NCI-H146 treated with DMSO at 0.1 percent for 48 hours (cell line): Measurements from ENCODE around the gene IZUMO4.

ENCODE experiments used
- DNase-seq: peaks from one replicate; lab custom pipeline; 2025; ENCODE audit not compliant: unreplicated experiment; lab: John Stamatoyannopoulos, UW

IZUMO4 gene

DNA sequence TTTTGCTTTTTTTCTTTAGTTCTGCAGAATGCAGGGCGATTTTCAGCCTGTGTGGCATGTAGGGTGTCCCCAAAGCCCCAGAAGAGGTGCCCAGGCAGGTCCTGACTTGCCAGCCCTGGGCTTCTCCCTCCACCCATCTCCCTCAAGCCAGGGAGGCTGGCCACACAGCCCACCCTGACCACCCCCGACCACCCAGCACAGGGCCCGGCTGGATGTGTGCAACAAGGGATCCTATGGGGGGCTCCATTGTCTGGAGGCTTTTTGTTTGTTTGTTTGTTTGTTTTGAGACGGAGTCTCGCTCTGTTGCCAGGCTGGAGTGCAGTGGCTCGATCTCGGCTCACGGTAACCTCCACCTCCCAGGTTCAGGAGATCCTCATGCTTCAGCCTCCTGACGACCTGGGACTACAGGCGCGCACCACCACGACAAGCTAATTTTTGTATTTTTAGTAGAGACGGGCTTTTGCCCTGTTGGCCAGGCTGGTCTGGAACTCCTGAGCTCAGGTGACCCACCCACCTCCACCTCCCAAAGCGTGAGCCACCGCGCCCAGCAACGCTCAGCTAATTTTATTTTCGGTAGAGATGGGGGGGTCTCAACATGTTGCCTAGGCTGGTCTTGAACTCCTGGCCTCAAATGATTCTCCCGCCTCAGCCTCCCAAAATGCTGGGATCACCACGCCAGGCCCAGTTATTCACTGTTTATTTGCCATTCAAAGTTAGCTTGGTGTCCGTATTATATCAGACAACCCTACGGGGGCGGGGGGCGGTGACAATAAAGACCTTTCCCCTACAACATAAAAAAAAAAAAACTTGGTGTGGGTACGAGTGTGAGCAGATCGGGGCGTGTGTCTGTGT, 37.9 kb upstream of the IZUMO4 start:
- DNase-seq, result no peak

DNA sequence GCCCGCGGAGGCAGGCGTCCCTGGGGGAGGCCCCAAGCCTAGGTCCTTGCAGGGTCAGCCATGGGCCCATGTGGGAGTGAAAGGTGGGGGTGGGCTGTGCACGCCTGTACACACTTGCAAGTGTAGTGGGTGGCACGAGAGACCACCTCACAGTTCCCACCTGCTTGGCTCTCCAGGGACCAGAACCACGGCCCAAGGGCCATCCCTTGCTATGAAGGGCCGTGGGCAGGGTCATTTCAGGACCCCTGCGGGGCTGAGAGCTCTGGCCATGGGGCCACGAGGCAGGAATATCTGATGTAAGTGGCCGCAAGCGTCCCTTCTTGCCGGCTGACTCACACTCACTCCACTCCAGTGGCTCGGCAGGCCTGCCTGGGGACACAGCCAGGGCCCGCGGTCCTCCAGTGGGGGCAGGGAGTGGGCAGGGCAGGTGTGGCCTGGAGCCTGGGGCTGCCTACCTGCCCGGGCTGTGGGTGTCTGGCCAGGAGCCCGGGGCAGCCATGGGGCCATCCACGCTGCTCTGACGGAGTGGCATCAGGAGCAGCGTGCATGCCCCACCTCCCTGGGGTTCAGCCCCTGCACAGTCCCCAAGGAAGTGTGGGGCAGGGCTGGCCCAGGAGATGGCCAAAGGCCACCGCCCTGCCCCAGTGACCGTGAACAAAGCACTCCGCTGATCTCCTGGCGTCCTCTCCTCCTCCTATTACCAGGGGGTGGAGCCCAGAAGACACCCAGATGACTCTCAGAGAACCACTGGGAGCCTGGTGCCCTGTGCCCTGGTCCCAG, 37.1 kb upstream of the IZUMO4 start:
- DNase-seq, result peak; percentile 36

DNA sequence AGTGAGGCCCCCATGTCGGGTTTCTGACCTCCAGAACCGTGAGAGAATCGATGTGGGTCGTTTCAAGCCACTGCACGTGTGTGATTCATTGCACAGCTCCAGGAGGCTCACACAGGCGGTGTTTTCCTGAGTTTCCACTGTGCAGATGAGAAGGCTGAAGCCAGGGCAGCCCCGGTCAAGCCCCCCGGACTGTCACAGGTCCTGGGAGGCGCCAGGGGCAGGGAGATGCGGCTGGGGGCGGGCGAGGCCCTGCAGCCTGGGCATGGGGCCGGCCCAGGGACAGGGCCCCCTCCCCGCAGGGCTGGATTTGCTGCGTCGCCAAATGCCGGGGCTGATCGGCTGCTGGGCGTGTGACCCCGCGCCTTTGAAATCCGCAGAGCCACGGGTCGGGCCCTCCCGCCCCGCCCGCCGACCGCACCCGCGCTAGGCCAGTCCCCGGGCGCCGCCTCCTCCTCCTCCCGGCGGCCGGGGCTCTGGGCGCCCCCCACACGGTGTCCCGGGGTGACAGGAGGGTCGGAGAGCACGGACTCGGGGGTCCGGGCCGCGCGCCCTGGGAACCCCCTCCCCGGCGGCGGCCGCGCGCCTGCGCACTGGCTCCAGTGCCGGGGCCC, 35.7 kb upstream of the IZUMO4 start:
- DNase-seq, result peak; percentile 26

DNA sequence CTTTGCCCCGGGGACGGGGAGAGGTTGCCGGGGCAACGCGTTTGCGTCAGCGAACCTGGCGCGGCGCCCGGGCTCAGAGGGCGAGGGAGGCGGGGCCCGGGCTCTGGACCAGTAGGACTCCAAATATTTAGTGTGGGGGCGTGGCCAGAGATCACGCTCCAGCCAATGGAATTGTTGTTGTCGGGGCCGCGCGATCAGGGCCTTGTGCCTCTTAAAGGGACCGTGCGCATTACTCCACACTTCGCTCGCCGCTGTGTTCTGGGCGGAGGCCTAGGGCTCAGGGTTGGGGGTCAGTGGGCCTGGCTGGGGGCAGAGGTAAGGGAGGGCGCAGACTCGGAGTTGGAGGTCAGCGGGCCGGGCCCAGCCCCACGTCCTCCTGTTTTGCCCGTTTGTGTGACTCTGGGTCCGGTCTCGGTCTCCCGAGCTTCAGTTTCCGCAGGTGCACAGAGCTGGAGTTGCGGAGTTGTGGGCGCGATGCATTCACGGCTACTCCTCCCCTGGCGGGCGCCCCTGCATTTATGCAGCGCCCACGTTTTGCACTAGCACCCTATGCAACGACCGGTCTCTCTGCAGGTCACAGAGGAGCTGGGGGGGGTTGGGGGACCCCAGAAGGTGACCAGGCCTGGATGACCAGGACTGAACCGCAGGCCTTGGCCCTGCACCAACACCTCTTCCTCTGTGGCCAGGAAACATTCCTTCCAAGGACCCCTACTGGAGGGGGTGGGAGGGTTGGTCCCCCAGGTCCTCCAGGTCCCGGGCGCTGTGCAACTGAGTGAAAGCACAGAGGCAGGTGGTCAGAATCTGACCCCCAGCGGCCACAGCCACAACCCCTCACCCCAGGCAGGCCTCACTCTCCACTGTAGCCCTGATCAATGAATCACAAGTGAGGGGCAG, 35.0 kb upstream of the IZUMO4 start:
- peak; percentile 89 for DNase-seq

DNA sequence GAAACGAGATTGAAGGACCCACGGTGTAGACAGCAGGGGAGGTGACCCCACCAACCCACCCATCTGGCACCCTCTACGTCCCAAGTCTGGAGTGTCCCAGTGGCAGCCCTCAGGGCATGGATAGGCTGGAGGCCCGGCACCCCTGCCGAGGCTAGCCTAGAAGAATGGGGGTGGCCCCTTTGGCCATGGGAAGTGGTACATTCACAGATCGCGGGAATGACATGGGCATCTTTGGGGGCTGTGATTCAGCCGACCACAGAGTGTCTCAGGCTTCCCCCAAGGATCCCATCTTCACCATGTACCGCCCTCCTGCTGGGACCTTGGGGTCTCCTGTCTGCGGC, 34.4 kb upstream of the IZUMO4 start:
- no peak for DNase-seq

DNA sequence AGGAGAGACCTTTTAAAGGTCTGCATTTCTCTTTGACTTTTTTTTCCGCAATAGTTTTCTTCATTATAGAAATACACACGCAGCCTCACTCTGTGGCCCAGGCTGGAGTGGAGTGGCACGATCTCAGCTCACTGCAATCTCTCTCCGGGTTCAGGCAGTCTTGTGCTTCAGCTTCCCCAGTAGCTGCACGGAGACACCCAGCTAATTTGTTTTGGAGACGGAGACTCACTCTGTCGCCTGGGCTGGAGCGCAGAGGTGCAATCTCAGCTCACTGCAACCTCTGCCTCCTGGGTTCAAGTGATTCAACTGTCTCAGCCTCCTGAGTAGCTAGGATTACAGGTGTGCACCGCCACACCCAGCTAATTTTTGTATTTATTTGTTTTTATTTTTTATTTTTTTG, 33.9 kb upstream of the IZUMO4 start:
- no peak for DNase-seq

DNA sequence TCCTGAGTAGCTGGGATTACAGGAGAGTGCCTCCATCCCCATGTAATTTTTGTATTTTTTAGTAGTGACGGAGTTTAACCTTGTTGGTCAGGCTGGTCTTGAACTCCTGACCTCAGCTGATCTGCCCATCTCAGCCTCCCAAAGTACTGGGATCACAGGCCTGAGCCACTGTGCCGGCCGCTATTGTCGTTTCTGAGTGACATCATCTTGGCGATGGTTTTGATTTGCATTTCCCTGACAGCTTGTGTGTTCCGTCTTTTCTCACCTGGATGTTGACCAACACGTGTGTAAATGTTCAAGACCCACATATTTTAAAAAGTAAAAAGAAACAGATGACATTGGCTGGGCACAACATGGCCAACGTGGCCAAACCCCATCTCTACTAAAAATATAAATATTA, 32.9 kb upstream of the IZUMO4 start:
- no peak for DNase-seq

DNA sequence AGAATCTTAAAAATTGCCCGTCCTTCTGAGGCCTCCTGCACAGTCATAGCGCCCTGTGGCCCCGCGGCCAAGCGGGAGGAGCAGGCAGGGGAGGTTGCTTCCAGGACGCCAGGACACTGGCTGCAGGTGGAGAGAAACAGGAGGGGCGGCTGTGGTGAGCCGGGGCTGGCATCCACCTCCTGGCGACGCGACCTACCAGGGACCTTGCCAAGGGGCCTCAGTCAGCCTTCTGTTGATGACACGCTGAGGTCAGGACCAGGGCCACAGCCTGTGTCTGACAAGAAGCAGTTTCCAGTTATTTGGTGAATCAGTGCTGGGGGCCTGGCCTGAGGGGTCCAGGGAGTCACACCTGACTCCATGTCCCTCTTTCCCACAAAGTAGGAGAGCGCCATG, 32.3 kb upstream of the IZUMO4 start:
- DNase-seq, result no peak

DNA sequence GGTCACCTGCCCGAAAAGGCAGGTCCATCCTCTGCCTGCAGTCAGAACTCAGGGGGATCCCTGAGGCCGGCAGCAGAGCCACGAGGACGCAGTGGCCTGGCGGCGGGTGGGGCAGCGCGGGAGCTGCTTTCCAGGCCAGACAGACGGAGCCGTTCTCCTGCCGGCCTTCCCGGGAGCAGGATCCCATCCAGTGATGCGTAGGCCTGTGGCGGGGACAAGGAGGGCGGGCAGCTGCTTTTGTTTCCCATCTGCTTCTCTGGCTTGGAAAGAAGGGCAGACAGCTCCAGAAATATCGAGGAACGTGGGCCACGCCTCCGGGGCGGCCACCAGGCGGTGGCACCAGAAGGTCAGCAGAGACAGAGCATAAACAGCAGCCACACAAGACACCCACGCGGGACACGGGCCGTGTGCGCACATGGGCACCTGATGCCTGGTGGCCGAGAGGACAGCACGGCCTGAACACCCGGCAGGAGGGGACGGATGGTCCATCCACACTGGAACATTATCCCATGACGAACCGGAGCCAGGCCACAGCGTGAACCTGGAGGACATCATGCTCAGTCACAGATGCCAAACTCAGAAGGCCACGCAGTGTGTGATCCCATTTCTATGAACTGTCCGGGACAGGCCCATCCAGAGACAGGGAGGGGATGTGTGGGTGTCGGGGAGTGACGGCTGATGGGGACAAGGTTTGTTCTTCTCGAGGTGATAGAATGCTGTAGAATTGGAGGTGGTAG, 31.8 kb upstream of the IZUMO4 start:
- no peak for DNase-seq

DNA sequence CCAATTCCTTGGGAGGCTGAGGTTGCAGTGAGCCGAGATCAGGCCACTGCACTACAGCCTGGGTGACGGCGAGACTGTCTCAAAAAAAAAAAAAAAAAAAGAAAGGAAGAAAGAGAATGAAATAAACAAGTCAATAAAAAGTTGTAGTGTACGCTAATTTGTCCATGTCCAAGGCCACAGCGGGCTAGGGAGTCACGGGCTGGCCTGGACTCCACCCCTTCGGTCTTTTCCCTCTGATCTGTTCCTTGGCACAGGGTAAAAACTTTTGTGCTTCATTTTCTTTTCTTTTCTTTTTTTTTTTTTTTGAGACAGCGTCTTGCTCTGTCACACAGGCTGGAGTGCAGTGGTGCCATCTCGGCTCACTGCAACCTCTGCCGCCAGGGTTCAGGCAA, 26.3 kb upstream of the IZUMO4 start:
- no peak for DNase-seq

DNA sequence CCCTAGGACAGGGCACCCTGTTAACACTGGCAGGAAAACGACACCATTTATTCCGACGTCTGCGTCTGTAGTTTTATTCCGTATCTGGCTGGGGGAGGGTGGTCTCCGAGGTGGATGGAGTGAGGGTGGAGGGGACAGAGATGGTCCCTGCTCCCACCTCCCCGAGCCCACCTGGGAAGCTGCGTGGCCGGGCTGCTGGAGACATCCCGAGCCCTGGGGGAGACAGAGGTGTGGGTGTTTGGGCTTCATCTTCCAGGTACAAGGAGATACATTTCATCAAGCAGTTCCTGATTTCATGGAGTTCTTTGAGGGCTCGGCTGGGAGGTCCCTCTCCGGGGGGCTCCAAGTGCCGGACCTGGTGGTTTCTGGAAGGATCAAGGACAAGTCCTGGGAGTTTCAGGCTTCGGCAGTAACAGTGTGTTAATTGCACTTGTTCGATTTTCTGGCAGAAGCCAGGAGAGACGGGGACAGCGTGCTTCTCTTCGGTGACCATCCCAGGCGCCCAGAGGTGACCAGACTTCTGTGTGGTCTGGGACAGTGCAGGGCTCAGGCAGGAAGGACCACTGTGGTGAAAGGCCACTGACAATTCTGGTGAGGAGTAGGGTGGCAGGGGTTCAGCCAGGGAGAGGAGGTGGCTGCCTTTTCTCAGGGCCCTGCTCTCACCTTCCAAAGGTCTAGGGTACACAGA, 25.6 kb upstream of the IZUMO4 start:
- no peak for DNase-seq

DNA sequence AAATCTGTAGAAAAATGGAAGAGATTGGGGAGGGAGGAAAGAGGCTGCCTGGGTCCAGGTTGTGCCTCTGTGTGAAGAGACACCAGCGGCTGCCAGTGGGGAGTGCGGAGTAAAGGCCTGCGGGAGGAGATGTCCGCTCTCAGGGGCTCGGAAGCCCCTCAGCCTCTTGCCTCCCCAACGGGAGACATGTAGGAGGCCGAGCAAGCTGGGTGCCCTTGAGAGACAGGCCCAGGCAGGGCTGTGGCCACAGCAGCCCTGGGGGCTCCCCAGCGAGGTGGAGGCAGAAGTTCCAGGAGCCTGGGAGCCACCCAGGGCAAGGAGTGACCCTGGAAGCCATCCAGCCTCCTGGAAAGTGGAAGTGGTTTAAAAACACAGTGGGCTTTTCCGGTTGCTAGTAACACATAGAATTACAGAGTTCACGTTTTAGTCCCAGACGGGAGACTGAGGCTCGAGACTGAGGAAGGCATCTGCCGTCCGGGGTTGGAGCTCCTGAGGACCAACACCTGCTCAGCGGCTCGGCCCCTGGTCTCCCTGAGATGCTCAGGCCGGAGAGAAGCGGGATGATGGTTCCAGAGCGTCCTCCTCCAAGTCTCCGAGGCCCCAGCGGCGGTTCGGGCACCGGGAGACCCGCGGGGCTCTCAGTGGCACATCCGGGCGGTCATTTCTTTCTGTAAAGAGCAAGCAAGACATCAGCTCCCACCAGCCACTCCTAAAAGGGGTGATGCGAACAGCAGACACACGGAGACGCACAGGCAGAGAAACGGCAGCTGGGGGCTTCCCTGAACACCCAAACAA, 23.8 kb upstream of the IZUMO4 start:
- DNase-seq, result no peak

DNA sequence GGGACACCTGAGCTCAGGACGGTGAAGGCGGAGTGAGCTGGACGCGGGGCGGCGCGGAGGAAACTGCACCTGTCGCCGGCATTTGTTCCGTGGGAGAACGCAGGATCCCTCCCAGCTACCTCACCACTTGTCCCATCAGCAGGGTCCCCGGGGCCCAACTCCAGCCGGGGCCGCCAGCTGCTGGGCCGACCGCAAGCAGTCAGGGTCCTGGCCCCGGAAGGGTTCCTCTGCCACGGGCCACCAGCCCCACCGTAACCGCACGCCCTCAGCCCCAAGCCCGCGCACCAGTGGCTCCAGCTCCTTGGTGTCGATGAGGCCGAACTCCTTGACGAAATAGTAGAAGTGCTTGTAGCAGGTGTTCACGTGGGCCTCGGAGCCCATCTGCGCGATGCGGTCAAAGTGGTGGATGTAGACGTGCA, 20.2 kb upstream of the IZUMO4 start:
- no peak for DNase-seq

DNA sequence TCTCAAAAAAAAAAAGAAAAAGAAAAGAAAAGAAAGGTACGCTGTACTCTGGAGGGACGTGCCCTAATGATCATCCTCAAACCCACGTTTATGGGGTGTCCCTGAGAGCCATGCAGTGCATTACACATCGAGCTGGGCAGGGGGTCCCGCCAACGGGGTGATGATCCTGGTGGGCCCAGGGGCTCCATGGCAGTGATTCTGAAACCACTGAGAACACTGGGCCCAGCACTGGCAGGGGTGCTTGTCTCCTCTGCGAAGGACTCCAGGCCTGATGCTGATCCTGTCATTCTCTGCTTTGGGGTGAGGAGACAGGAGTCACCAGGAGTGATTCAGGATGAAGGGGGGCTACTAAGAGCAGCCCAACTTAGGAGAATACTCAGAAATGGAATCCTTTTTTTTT, 19.3 kb upstream of the IZUMO4 start:
- no peak for DNase-seq

DNA sequence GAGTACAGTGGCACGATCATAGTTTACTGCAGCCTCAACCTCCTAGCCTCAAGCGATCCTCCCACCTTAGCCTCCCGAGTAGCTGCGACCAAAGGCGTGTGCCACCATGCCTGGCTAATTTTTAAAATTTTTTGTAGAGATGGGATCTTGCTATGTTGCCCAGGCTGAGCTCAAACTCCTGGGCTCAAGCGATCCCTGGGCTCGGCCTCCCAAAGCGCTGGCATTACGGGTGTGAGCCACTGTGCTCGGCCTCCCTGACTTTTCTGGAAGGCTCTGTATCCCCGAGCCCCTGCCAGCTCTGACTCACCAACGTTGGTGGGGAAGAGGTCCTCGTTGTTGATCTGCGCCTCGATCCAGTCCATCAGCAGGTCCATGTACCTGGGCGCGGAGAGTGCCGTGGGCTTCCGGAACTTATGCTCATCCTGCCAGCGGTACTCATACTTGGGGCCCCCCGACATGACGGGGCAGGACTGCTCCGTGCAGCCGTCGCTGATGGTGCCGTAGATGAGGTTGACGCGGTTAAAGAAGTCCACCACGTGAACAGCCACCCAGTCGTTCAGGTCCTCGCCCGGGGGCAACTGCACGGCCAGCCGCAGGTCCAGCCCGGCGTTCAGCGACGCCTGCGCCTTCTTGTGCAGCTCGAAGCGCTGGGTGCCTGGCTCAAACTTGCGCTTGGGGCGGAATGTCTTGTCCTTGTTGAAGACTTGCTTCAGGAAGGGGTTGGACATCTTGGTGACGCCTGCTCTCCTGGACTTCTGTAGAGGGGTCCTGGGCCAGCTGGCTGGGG, 18.7 kb upstream of the IZUMO4 start:
- DNase-seq, result no peak

DNA sequence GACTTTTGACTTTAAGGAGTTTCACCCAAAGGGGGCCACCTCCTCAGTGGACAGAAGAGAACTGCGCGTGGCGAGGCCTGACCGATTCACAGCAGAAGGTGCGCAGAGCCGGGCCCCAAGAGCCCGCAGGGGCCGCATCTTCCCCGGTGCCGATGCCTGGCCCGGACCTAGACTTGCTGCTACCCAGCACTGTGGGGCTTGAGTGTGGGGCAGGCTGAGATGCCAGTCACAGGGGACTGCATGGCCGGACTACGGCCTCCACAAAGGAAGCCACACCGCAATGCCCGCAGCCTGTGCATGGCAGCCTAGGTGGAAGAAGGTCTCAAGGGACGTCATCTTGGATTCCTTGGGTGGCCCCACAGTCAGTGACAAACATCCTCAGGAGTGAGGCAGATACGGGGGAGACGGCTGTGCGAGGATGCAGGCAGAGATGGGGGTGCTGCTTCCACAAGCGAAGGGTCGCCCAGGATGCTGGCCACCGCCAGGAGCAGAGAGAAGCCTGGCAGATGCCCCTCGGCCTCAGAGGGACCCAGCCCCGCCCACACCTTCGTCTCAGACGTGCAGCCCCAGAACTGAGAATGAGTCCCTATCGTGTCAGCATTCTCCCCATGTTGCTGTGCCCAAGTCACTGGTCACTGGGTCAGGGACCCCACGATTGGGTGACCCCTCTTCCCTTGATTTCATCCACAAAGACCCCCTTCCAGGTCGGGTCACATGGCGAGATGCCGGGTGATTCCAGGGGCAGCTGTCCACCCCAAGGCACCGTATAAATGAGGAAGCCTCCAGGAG, 17.4 kb upstream of the IZUMO4 start:
- DNase-seq, result no peak

DNA sequence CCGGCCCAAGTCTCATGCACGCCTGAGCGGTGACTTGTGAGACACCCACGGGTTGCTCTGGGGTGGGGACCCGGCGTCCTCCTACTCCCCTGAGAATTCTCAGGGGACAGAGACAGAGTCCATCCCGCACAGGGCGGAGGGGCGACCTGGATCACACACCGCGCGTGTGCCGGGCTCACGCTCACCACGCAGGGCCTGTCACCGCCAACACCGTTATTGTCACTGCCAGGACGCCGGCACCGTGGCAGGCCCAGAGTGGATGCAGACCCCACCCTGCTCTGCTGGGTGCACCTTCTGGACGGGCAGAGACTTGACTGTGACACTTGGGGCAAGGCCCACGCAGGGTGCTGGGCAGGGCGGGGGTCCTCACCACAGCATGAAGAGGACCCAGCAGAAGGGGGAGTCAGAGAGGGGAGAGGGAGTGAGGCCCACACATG, 16.8 kb upstream of the IZUMO4 start:
- no peak for DNase-seq
